Stimulated activated CD8-positive, alpha-beta memory T cell treated with anti-CD3 and anti-CD28 coated beads, Interleukin-15, amount 100 ng/mL, for 48 hours (primary cell): ENCODE results near the gene SPSB2.
"Not testable (repeated sequence)": the region's sequence is repeated elsewhere in the genome, so short reads cannot be mapped to it uniquely, and the experiment has no call there.

ENCODE experiments used
- DNase-seq, 2 donors: peaks; one replicate each; pipeline ENCODE4 v3.0.0-alpha.2; 2020; ENCODE audit warnings: low read depth in 2 of 2

SPSB2 gene

GRCh38 chr12:6871052-6871957 lies 1.8 kb downstream of the SPSB2 start:
- DNase-seq: no peak

- not testable (repeated sequence) for DNase-seq
These were observed 2.8 kb downstream of the SPSB2 start for GRCh38 chr12:6870304-6870703.

GRCh38 chr12:6869049-6870021 lies 3.8 kb downstream of the SPSB2 start:
- peak; percentile 58 to 61 for DNase-seq

GRCh38 chr12:6868211-6869048 lies 4.7 kb downstream of the SPSB2 start:
- no peak for DNase-seq

GRCh38 chr12:6867413-6868210 lies 5.5 kb downstream of the SPSB2 start, which contains the start of gene TPI1:
TSS of gene TPI1 (plus strand) at chr12:6867531. CDS start at chr12:6867567, 36 bp downstream.
- DNase-seq: peak; percentile 71 to 72

GRCh38 chr12:6866920-6867412 lies 6.1 kb downstream of the SPSB2 start:
- no peak for DNase-seq

- no peak for DNase-seq
These were observed 6.8 kb downstream of the SPSB2 start for GRCh38 chr12:6866163-6866919.

- DNase-seq: not testable (repeated sequence)
These were observed 7.8 kb downstream of the SPSB2 start for GRCh38 chr12:6865307-6865706.

- no peak for DNase-seq
These were observed 9.3 kb downstream of the SPSB2 start for GRCh38 chr12:6863586-6864321.

GRCh38 chr12:6863033-6863432 lies 10.1 kb downstream of the SPSB2 start:
- DNase-seq: no peak

- DNase-seq: no peak
These were observed 11.7 kb downstream of the SPSB2 start for GRCh38 chr12:6861391-6861790.

GRCh38 chr12:6860942-6861341 lies 12.2 kb downstream of the SPSB2 start:
- no peak for DNase-seq

- DNase-seq: no peak
These were observed 13.0 kb downstream of the SPSB2 start for GRCh38 chr12:6860116-6860515.

GRCh38 chr12:6858799-6859198 lies 14.3 kb downstream of the SPSB2 start:
- no peak for DNase-seq

GRCh38 chr12:6855322-6855721 lies 17.8 kb downstream of the SPSB2 start:
- no peak for DNase-seq

GRCh38 chr12:6854036-6854435 lies 19.1 kb downstream of the SPSB2 start:
- no peak for DNase-seq

GRCh38 chr12:6853626-6854025 lies 19.5 kb downstream of the SPSB2 start:
- no peak for DNase-seq

- DNase-seq: peak; percentile 52 to 73
These were observed 20.3 kb downstream of the SPSB2 start for GRCh38 chr12:6852651-6853354.
